ENCODE data around the gene RDH8. TPM values are rescaled to one million over a fixed set of nuclear protein-coding genes. Genes with fewer than 3 reads are reported as not detected.

Gene RDH8
- total RNA-seq, 1 experiment from 2014 or later, result 0.53 TPM

DNA sequence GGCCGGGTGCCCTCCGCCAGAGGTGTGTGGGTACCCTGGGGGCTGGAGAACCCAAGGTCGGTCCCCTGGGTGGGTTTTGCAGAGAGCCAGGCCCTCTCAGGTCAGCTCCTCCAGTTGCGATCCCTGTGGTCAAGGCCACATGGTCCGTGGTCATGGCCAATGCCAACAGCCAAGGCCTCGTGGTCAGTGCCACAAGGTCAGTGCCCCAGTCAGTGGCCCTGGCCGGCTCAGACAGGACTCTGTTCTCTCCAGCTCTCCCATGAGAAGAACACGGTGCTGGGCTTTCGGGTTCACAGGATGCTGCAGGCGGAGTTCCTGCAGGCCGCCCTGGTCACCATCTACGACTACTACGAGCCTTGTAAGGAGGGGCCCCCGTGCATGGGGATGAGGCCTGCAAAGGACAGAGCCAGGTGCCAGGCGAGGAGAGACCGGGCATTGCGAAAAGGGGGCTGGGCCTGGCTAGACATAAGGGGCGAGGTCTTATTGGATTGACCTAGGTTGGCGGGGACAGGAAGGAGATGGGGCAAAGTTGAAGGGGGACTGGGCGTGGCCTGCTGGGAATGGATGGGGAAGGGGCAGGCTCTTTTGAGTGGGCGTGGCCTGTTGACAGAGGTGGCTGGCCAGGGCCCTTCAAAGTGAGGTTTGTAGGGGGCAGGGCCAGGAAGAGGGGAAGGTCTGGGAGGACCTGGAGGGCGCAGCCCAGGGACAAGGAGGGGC is 57.6 kb downstream of the RDH8 start:
- no peak for DNase-seq (ENCODE audit: low read depth, low spot score)
- in situ Hi-C loops (cut with HindIII; ENCODE audit: low pct_unique_long_range_greater_than_20kb, low sequenced_read_pairs), result no loop called here

Small RNA genes lying within 50 kb of the gene (small RNA-seq; reads per million reads assigned to genes)
- 0 reads per million in 2 experiments for gene MIR5589

Other genes with a start within 250 kb of the RDH8 start
- gene ZNF846, start 244.7 kb upstream of the RDH8 start, total RNA-seq (2014; rRNA removed; shearing (Covaris generic)), result 2.0 and 3.3 TPM in 2 replicates
- 9.6 and 11.5 TPM in 2 replicates for gene FBXL12, start 194.4 kb upstream of the RDH8 start, total RNA-seq (2014; rRNA removed; shearing (Covaris generic))
- gene UBL5, start 185.6 kb upstream of the RDH8 start, total RNA-seq (2014; rRNA removed; shearing (Covaris generic)), result 182 and 207 TPM in 2 replicates
- gene PIN1, start 178.2 kb upstream of the RDH8 start, total RNA-seq (2014; rRNA removed; shearing (Covaris generic)), result 77.2 and 79.2 TPM in 2 replicates
- 10.6 and 14.6 TPM in 2 replicates for gene OLFM2, start 77.0 kb upstream of the RDH8 start, total RNA-seq (2014; rRNA removed; shearing (Covaris generic))
- 1.5 and 2.1 TPM in 2 replicates for gene COL5A3, start 3.0 kb upstream of the RDH8 start, total RNA-seq (2014; rRNA removed; shearing (Covaris generic))
- gene SHFL, start 72.8 kb downstream of the RDH8 start, total RNA-seq (2014; rRNA removed; shearing (Covaris generic)), result 22.8 and 24.3 TPM in 2 replicates
- 1.5 and 2.6 TPM in 2 replicates for gene ANGPTL6, start 89.2 kb downstream of the RDH8 start, total RNA-seq (2014; rRNA removed; shearing (Covaris generic))
- gene PPAN, start 92.9 kb downstream of the RDH8 start, total RNA-seq (2014; rRNA removed; shearing (Covaris generic)), result 34.0 and 42.4 TPM in 2 replicates
- 3.1 and 4.4 TPM in 2 replicates for gene P2RY11, start 98.2 kb downstream of the RDH8 start, total RNA-seq (2014; rRNA removed; shearing (Covaris generic))
- gene EIF3G, start 106.4 kb downstream of the RDH8 start, total RNA-seq (2014; rRNA removed; shearing (Covaris generic)), result 275 and 291 TPM in 2 replicates
- 34.1 and 42.1 TPM in 2 replicates for gene DNMT1, start 181.5 kb downstream of the RDH8 start, total RNA-seq (2014; rRNA removed; shearing (Covaris generic))
- 4.7 and 4.9 TPM in 2 replicates for gene S1PR2, start 217.8 kb downstream of the RDH8 start, total RNA-seq (2014; rRNA removed; shearing (Covaris generic))
- gene MRPL4, start 238.7 kb downstream of the RDH8 start, total RNA-seq (2014; rRNA removed; shearing (Covaris generic)), result 66.9 and 68.1 TPM in 2 replicates

All from SK-MEL-5 (cell line).